Mucosa of descending colon (tissue), 3 donors: ENCODE results near the gene SSB. TPM values are rescaled to one million over a fixed set of nuclear protein-coding genes. Genes with fewer than 3 reads are reported as not detected.

Source experiments
- ATAC-seq: fragments of 200-7000 bp; cut with Tn5 transposase; one replicate; pipeline ENCODE4 v1.9.1; 2020; ENCODE audit warnings: mild to moderate bottlenecking, moderate library complexity
- DNase-seq, 3 donors: peaks; one replicate each; pipeline ENCODE4 v3.0.0-alpha.2; 2020
- H3K36me3 ChIP-seq: fragments of 200-600 bp; one replicate; pipeline ENCODE4 v1.8.0; 2021; ENCODE audit warnings: low read depth, mild to moderate bottlenecking
- H3K4me1 ChIP-seq: fragments of 200-600 bp; one replicate; pipeline ENCODE4 v1.8.0; 2021; ENCODE audit warnings: low read depth, mild to moderate bottlenecking
- H3K4me3 ChIP-seq: fragments of 200-600 bp; one replicate; pipeline ENCODE4 v1.8.0; 2021; ENCODE audit warnings: mild to moderate bottlenecking
- H3K9me3 ChIP-seq: fragments of 200-600 bp; one replicate; pipeline ENCODE4 v1.8.0; 2021; ENCODE audit warnings: mild to moderate bottlenecking
- CTCF ChIP-seq: fragments of 200-600 bp; IDR thresholded peaks from one replicate; pipeline ENCODE4 v1.8.0; 2022; ENCODE audit warnings: antibody characterized with exemption, mild to moderate bottlenecking
- intact Hi-C, 2 donors: fragments of 100-400 bp; cut with DNase I in 1 of 2; cut with micrococcal nuclease in 1 of 2; formaldehyde crosslinking; loops; one replicate each; pipeline versions ENCODE4 v1.11.0 to v1.11.1; 2022; cut with DNase I, micrococcal nuclease
- long read RNA-seq, 2 donors: library from polyadenylated mRNA; unstranded; transcript quantifications; one replicate each; pipeline ENCODE4 v2.0.0, GENCODE V29; 2019 to 2021
- total RNA-seq, 3 donors: library from RNA; stranded (reverse); fragmentation: NEBNext Ultra II Directional in 2 of 3; extraction: Animal tissue kit (Norgen Biotek cat#: 25700) in 2 of 3; gene quantifications; one replicate each; pipeline versions ENCODE4 v1.2.1 to v1.2.4, GENCODE V29; 2021 to 2023
- donor health status: DM: no; HTN: no; CAD: no; lungs with moderate emphysema.
- donor health status: DM: no; HTN: no; CAD: no.
- donor health status: DM: no; HTN: yes; CAD: no.

The SSB gene
- total RNA-seq, result 10 to 100 TPM; 29.2 to 72.3 (median 52.9) TPM
- long read RNA-seq, donor 1, transcript SSB-201 (12 exons, 1,709 nt), result major isoform, 58 of 79 reads
- long read RNA-seq, donor 1, partial matches to known transcripts, result 14 of 79 reads
- long read RNA-seq, donor 1, other reads (novel, unspliced or antisense), result 6 of 79 reads
- long read RNA-seq, donor 2, transcript SSB-201 (12 exons, 1,709 nt), result major isoform, 8 of 54 reads
- long read RNA-seq, donor 2, partial matches to known transcripts, result 45 of 54 reads
- long read RNA-seq, donor 2, other reads (novel, unspliced or antisense), result 1 of 54 reads

GRCh38 chr2:169798718-169799592 lies at the start of gene SSB:
Gene SSB (plus strand): TSS chr2:169798871. CDS start chr2:169800961, 2,090 bp downstream.
- Histone ChIP-seq H3K4me1 (no peaks in the 10 kb centered on the region), H3K36me3 (no peaks in the 10 kb centered on the region), H3K4me3 (peak within 1 kb of the TSS; percentile 42), H3K9me3 (no peaks in the 10 kb centered on the region)
- ATAC-seq, result peak; percentile 99
- intact Hi-C loops, result no loop called here
- peak; percentile 93 to 96 (median 94) for DNase-seq
- TF ChIP-seq CTCF, result no peak

- no peaks in the 10 kb centered on the region for H3K4me1 ChIP-seq
- H3K4me3 ChIP-seq, result no peak overlapping the region
- ATAC-seq, result no peak
- no peaks in the 10 kb centered on the region for H3K9me3 ChIP-seq
- no peak for DNase-seq
- no peak for TF ChIP-seq CTCF
- no peaks in the 10 kb centered on the region for H3K36me3 ChIP-seq
- intact Hi-C loops, result no loop called here
Observed at GRCh38 chr2:169752752-169753151, 45.9 kb upstream of the SSB start.

GRCh38 chr2:169755083-169755870 lies 43.4 kb upstream of the SSB start:
- Histone ChIP-seq H3K4me1 (no peaks in the 10 kb centered on the region), H3K36me3 (no peaks in the 10 kb centered on the region), H3K4me3 (no peak overlapping the region), H3K9me3 (no peaks in the 10 kb centered on the region)
- DNase-seq (no peak), ATAC-seq (no peak)
- no peak for TF ChIP-seq CTCF
- intact Hi-C loops, result no loop called here

- intact Hi-C loops, result no loop called here
- H3K36me3 ChIP-seq, result no peaks in the 10 kb centered on the region
- H3K4me1 ChIP-seq, result no peaks in the 10 kb centered on the region
- DNase-seq (no peak), ATAC-seq (no peak)
- no peaks in the 10 kb centered on the region for H3K9me3 ChIP-seq
- TF ChIP-seq CTCF, result no peak
- H3K4me3 ChIP-seq, result no peak overlapping the region
Observed at GRCh38 chr2:169756342-169756741, 42.3 kb upstream of the SSB start.

- DNase-seq (no peak), ATAC-seq (no peak)
- Histone ChIP-seq H3K36me3 (no peaks in the 10 kb centered on the region), H3K4me1 (no peaks in the 10 kb centered on the region), H3K9me3 (no peaks in the 10 kb centered on the region), H3K4me3 (no peak overlapping the region)
- intact Hi-C loops, result no loop called here
- TF ChIP-seq CTCF, result no peak
Observed at GRCh38 chr2:169757356-169757755, 41.3 kb upstream of the SSB start.
